Trophoblast cell (in vitro differentiated cells and primary cell): Measurements from ENCODE around the gene FITM1.

ENCODE experiments used
- DNase-seq, 2 donors: peaks; one replicate each; pipeline ENCODE4 v3.0.0-alpha.2; 2016
- H2AFZ ChIP-seq: 2 replicates; pipeline ENCODE4 v1.6.1; 2013; ENCODE audit warnings: low read length, moderate library complexity, mild to moderate bottlenecking; ENCODE audit not compliant: insufficient read depth, poor library complexity
- H2AK5ac ChIP-seq: 2 replicates; pipeline ENCODE4 v1.6.1; 2013; ENCODE audit warnings: mild to moderate bottlenecking, low read length
- H2BK120ac ChIP-seq: 2 replicates; pipeline ENCODE4 v1.6.1; 2013; ENCODE audit warnings: low read length, mild to moderate bottlenecking, moderate library complexity; ENCODE audit not compliant: insufficient read depth, poor library complexity
- H2BK12ac ChIP-seq: 2 replicates; pipeline ENCODE4 v1.6.1; 2013; ENCODE audit warnings: mild to moderate bottlenecking, low read length, moderate library complexity
- H2BK5ac ChIP-seq: 2 replicates; pipeline ENCODE4 v1.6.1; 2013; ENCODE audit warnings: low read length, low read depth, moderate library complexity, mild to moderate bottlenecking; ENCODE audit not compliant: poor library complexity
- H3K14ac ChIP-seq: 2 replicates; pipeline ENCODE4 v1.6.1; 2013; ENCODE audit warnings: mild to moderate bottlenecking, low read length
- H3K18ac ChIP-seq: 2 replicates; pipeline ENCODE4 v1.6.1; 2013; ENCODE audit warnings: mild to moderate bottlenecking, low read length
- H3K23ac ChIP-seq: 2 replicates; pipeline ENCODE4 v1.6.1; 2013; ENCODE audit warnings: low read length
- H3K27ac ChIP-seq: 2 replicates; pipeline ENCODE4 v1.5.1; 2013; ENCODE audit warnings: low read depth, mild to moderate bottlenecking, inconsistent platforms, low read length, moderate library complexity
- H3K27me3 ChIP-seq: 2 replicates; pipeline ENCODE4 v1.6.1; 2013; ENCODE audit warnings: inconsistent platforms, mild to moderate bottlenecking, low read length, moderate library complexity; ENCODE audit not compliant: insufficient read depth
- H3K36me3 ChIP-seq, 2 experiments: 1 replicate in 1 of 2; 2 replicates in 1 of 2; pipeline ENCODE4 v1.6.1; 2013; ENCODE audit warnings: low read length in 2 of 2, mild to moderate bottlenecking in 2 of 2, moderate library complexity in 1 of 2; ENCODE audit not compliant: insufficient read depth in 2 of 2, control insufficient read depth in 1 of 2
- H3K4ac ChIP-seq: 2 replicates; pipeline ENCODE4 v1.6.1; 2013; ENCODE audit warnings: low read depth, mild to moderate bottlenecking, low read length, moderate library complexity
- H3K4me1 ChIP-seq, 2 experiments: 1 replicate in 1 of 2; 2 replicates in 1 of 2; pipeline ENCODE4 v1.6.1; 2013; ENCODE audit warnings: low read length in 2 of 2, mild to moderate bottlenecking in 2 of 2, moderate library complexity in 1 of 2; ENCODE audit not compliant: insufficient read depth in 2 of 2, control insufficient read depth in 1 of 2
- H3K4me2 ChIP-seq: 2 replicates; pipeline ENCODE4 v1.6.1; 2013; ENCODE audit warnings: inconsistent platforms, mild to moderate bottlenecking, low read length, moderate library complexity
- H3K4me3 ChIP-seq: 2 replicates; pipeline ENCODE4 v1.5.1; 2013; ENCODE audit warnings: mild to moderate bottlenecking, low read depth, low read length, inconsistent platforms
- H3K79me1 ChIP-seq: one replicate; pipeline ENCODE4 v1.6.1; 2013; ENCODE audit warnings: low read length
- H3K79me2 ChIP-seq: 2 replicates; pipeline ENCODE4 v1.6.1; 2013; ENCODE audit warnings: low read length, mild to moderate bottlenecking; ENCODE audit not compliant: control insufficient read depth, insufficient read depth, poor library complexity
- H3K9ac ChIP-seq: 2 replicates; pipeline ENCODE4 v1.6.1; 2013; ENCODE audit warnings: mild to moderate bottlenecking, low read length
- H3K9me3 ChIP-seq: 2 replicates; pipeline ENCODE4 v1.6.1; 2013; ENCODE audit warnings: low read depth, mild to moderate bottlenecking, control low read depth, inconsistent platforms, low read length; ENCODE audit not compliant: insufficient read depth
- H4K12ac ChIP-seq: 2 replicates; pipeline ENCODE4 v1.6.1; 2013; ENCODE audit warnings: low read depth, mild to moderate bottlenecking, low read length, moderate library complexity
- H4K8ac ChIP-seq: 2 replicates; pipeline ENCODE4 v1.6.1; 2013; ENCODE audit warnings: low read depth, mild to moderate bottlenecking, low read length, moderate library complexity
- H4K91ac ChIP-seq: one replicate; pipeline ENCODE4 v1.6.1; 2013; ENCODE audit warnings: low read depth, mild to moderate bottlenecking, low read length, moderate library complexity
- WGBS: extraction: QIAGEN DNeasy Blood & Tissue Kit; methylation state at CpG from one replicate; pipeline ENCODE4 v1.1.7; 2013; ENCODE audit warnings: missing lambda C conversion rate; ENCODE audit not compliant: insufficient read length, insufficient coverage; ENCODE audit errors: extremely low coverage; 5-methylcytosine and 5-hydroxymethylcytosine counted together

Gene FITM1

DNA sequence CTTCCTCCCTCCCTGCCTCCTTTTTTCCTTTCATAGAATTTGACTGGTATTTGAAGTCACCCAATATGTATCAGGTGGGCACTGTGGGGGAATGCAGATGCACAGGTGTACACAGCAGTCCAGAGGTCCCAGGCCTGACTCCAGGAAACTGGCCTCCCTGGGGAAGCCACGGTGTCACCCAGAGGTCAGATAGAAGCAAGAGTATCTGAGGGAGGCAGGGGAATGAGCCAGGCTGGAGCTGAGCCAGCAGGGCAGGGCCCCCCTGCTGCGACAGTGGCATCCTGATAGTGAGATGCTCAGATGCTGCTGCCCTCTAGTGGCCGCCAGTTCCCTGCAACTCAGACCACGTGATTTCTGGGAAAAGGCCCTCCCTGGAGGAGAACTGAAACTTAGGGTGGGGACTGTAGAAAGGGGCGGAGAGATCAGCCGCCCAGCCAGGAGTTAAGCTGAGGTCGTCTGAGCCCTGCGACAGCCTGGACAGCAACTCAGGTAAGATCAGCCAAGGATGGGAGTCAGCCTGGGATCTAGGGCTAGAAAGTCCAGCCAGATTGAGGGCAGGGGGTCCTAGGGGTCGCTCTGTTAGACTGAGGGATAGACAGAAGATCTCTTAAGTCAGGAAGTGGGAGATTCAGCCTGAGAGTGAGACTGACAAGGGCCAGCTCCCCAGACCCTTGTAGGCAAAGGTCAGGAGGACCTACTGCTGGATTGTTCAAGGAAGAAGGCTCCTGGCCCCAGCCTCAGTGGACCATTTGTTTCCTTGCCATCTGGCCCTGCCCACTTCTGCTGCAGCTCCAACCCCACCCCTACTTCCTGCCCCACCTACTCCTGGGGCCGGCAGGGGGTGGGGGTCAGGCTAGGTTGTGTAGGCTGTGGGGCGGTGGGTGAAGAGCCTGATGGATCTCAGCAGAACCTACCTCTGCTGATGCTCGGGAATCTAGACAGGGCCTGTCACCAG lies 30.7 kb downstream of the FITM1 start, which contains the start of gene IRF9:
Gene IRF9, plus strand, starts transcription at position 416 of the 955 bp plus-strand sequence. CDS start 880 bp downstream, outside the sequence.
- Histone ChIP-seq H2AK5ac (peak within 1 kb of the TSS; percentile 65), H3K27ac (peak within 1 kb of the TSS; percentile 31), H3K79me2 (peaks cover 2% of the 10 kb centered on the region), H4K12ac (peak within 1 kb of the TSS; percentile 76), H3K4me2 (peak within 1 kb of the TSS; percentile 71), H2BK12ac (no peak within 1 kb of the TSS), H3K27me3 (no peaks in the 10 kb centered on the region), H2BK5ac (peak within 1 kb of the TSS; percentile 47), H3K4ac (peak within 1 kb of the TSS; percentile 48), H3K4me1 (peaks cover 6 to 7% of the 10 kb centered on the region in 2 experiments), H4K91ac (peak within 1 kb of the TSS; percentile 68), H3K36me3 (peaks cover 67 to 69% of the 10 kb centered on the region in 2 experiments), H3K4me3 (peak within 1 kb of the TSS; percentile 55), H2BK120ac (peak within 1 kb of the TSS; percentile 49), H3K18ac (peak within 1 kb of the TSS; percentile 51), H3K14ac (peak within 1 kb of the TSS; percentile 56), H2AFZ (no peak within 1 kb of the TSS), H3K9ac (peak within 1 kb of the TSS; percentile 70), H4K8ac (peak within 1 kb of the TSS; percentile 71), H3K9me3 (no peaks in the 10 kb centered on the region), H3K23ac (no peak within 1 kb of the TSS), H3K79me1 (peaks cover 4% of the 10 kb centered on the region)
- WGBS: no CpG with 5 or more reads among the region's 12 CpGs
- peak; percentile 97 to 100 for DNase-seq

DNA sequence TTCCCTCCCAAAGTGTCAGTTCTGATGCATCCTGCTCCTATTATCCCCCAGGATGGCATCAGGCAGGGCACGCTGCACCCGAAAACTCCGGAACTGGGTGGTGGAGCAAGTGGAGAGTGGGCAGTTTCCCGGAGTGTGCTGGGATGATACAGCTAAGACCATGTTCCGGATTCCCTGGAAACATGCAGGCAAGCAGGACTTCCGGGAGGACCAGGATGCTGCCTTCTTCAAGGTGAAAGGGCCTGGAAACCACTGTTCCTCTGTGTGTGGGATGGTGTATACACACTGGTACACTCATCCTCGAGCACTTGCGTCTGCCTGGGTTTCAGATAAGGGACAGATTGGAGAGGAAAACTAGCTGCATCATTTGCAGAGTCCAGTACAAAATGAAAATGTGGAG lies 31.6 kb downstream of the FITM1 start:
- H3K4me2 ChIP-seq: peak overlapping the region; percentile 71
- no peaks in the 10 kb centered on the region for H3K27me3 ChIP-seq
- no peak overlapping the region for H2BK5ac ChIP-seq
- H2AK5ac ChIP-seq: peak overlapping the region; percentile 65
- H2BK120ac ChIP-seq: no peak overlapping the region
- no peaks in the 10 kb centered on the region for H3K9me3 ChIP-seq
- no peak overlapping the region for H3K4ac ChIP-seq
- DNase-seq: no peak
- no peak overlapping the region for H4K8ac ChIP-seq
- H2AFZ ChIP-seq: no peak overlapping the region
- no peak overlapping the region for H4K12ac ChIP-seq
- peaks cover 6 to 7% of the 10 kb centered on the region in 2 experiments for H3K4me1 ChIP-seq
- no peak overlapping the region for H3K9ac ChIP-seq
- no peak overlapping the region for H3K27ac ChIP-seq
- peaks cover 2% of the 10 kb centered on the region for H3K79me2 ChIP-seq
- peaks cover 64 to 67% of the 10 kb centered on the region in 2 experiments for H3K36me3 ChIP-seq
- H3K79me1 ChIP-seq: peaks cover 4% of the 10 kb centered on the region
- no peak overlapping the region for H3K14ac ChIP-seq
- H4K91ac ChIP-seq: no peak overlapping the region
- H2BK12ac ChIP-seq: no peak overlapping the region
- no peak overlapping the region for H3K18ac ChIP-seq
- no CpG with 5 or more reads among the region's 8 CpGs for WGBS
- H3K23ac ChIP-seq: no peak overlapping the region
- H3K4me3 ChIP-seq: no peak overlapping the region

DNA sequence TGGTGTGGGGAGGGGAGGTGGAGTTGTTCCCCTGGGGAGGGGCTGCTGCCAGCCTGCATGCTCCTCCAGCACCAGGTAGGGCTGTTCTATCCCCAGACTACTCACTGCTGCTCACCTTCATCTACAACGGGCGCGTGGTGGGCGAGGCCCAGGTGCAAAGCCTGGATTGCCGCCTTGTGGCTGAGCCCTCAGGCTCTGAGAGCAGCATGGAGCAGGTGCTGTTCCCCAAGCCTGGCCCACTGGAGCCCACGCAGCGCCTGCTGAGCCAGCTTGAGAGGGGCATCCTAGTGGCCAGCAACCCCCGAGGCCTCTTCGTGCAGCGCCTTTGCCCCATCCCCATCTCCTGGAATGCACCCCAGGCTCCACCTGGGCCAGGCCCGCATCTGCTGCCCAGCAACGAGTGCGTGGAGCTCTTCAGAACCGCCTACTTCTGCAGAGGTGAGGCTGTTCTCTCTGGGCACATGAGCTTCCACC lies 34.1 kb downstream of the FITM1 start:
- no peak overlapping the region for H3K27ac ChIP-seq
- H3K9me3 ChIP-seq: no peaks in the 10 kb centered on the region
- H3K79me1 ChIP-seq: peaks cover 4% of the 10 kb centered on the region
- no peak overlapping the region for H3K18ac ChIP-seq
- no peak overlapping the region for H2AK5ac ChIP-seq
- no peak overlapping the region for H3K4me3 ChIP-seq
- no peaks in the 10 kb centered on the region for H3K27me3 ChIP-seq
- H3K4ac ChIP-seq: no peak overlapping the region
- H3K9ac ChIP-seq: no peak overlapping the region
- DNase-seq: peak in 1 of 2 donors; percentile 41
- H2BK120ac ChIP-seq: no peak overlapping the region
- H3K4me1 ChIP-seq: peaks cover 6 to 7% of the 10 kb centered on the region in 2 experiments
- no peak overlapping the region for H4K8ac ChIP-seq
- no peak overlapping the region for H4K91ac ChIP-seq
- H3K14ac ChIP-seq: no peak overlapping the region
- H3K23ac ChIP-seq: no peak overlapping the region
- peaks cover 2% of the 10 kb centered on the region for H3K79me2 ChIP-seq
- no CpG with 5 or more reads among the region's 14 CpGs for WGBS
- H3K4me2 ChIP-seq: no peak overlapping the region
- H2AFZ ChIP-seq: no peak overlapping the region
- no peak overlapping the region for H2BK12ac ChIP-seq
- H4K12ac ChIP-seq: no peak overlapping the region
- no peak overlapping the region for H2BK5ac ChIP-seq
- peaks cover 55 to 56% of the 10 kb centered on the region in 2 experiments for H3K36me3 ChIP-seq

DNA sequence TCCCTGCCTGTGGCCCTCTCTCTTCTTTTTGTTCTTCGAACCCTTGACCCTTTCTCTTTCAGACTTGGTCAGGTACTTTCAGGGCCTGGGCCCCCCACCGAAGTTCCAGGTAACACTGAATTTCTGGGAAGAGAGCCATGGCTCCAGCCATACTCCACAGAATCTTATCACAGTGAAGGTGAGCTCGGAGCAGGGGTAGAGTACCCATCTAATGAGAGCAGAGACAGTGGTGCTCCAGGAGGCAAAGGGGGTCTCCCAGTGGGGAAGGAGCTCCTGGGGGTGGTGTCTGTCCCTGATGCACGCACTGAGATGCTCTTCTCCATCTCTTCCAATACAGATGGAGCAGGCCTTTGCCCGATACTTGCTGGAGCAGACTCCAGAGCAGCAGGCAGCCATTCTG lies 35.3 kb downstream of the FITM1 start:
- Histone ChIP-seq H3K18ac (no peak overlapping the region), H3K27ac (no peak overlapping the region), H2BK120ac (no peak overlapping the region), H3K79me1 (peaks cover 4% of the 10 kb centered on the region), H3K14ac (no peak overlapping the region), H3K27me3 (no peaks in the 10 kb centered on the region), H3K36me3 (peaks cover 42 to 44% of the 10 kb centered on the region in 2 experiments), H3K4me2 (no peak overlapping the region), H3K9ac (no peak overlapping the region), H2BK12ac (no peak overlapping the region), H3K23ac (no peak overlapping the region), H4K91ac (no peak overlapping the region), H3K4me3 (no peak overlapping the region), H2AK5ac (no peak overlapping the region), H2AFZ (no peak overlapping the region), H3K4me1 (peaks cover 6 to 7% of the 10 kb centered on the region in 2 experiments), H4K12ac (no peak overlapping the region), H2BK5ac (no peak overlapping the region), H3K4ac (no peak overlapping the region), H3K79me2 (peaks cover 2% of the 10 kb centered on the region), H4K8ac (no peak overlapping the region), H3K9me3 (no peaks in the 10 kb centered on the region)
- DNase-seq: no peak
- no CpG with 5 or more reads among the region's 5 CpGs for WGBS
